Left cardiac atrium (tissue), 4 donors: ENCODE data around the gene SLC17A4. TPM values are rescaled to one million over a fixed set of nuclear protein-coding genes. Genes with fewer than 3 reads are reported as not detected.
A peak's percentile ranks its signal among the peaks of the same experiment; 100 is the strongest.

Experiments
- ATAC-seq, 2 donors: fragments of 200-7000 bp; cut with Tn5 transposase; one replicate each; pipeline ENCODE4 v1.9.1; 2020; ENCODE audit warnings: mild to moderate bottlenecking in 2 of 2, moderate library complexity in 2 of 2
- DNase-seq: peaks from one replicate; pipeline ENCODE4 v3.0.0-alpha.2; 2020
- intact Hi-C, 2 donors: fragments of 100-400 bp; cut with DNase I; formaldehyde crosslinking; loops; one replicate each; pipeline versions ENCODE4 v1.14.1 to v1.15.1; 2022 to 2023
- long read RNA-seq: library from polyadenylated mRNA; unstranded; transcript quantifications from one replicate; pipeline ENCODE4 v2.0.0, GENCODE V29; 2021
- total RNA-seq, 2 donors: library from RNA; stranded (reverse); fragmentation: NEBNext Ultra II Directional; extraction: Animal tissue kit (Norgen Biotek cat#: 25700); gene quantifications; one replicate each; pipeline ENCODE4 v1.2.1, GENCODE V29; 2021
- donor health status: DM: no; HTN: yes; CAD: no.
- donor health status: DM: no; HTN: yes; CAD: no; lungs with severe emphysema.
- donor health status: DM: yes; HTN: yes; CAD: no.
- donor health status: Dilated cardiomyopathy.

The SLC17A4 gene
- total RNA-seq = not detected
- long read RNA-seq = 0 reads

GRCh38 chr6:25754535-25754934, at the start of gene SLC17A4:
SLC17A4 (plus strand) TSS chr6:25754742; CDS start chr6:25761963, 7,221 bp downstream.
- DNase-seq = no peak
- intact Hi-C loops = no loop called here
- ATAC-seq = no peak

- intact Hi-C loops = no loop called here
- no peak for ATAC-seq
- peak; percentile 53 for DNase-seq
Measured at GRCh38 chr6:25706314-25707014, 48.1 kb upstream of the SLC17A4 start.

- intact Hi-C loops = loop anchor here in 1 of 2 donors (10.0 kb wide), 1 partner anchor 485 kb away; no protein-coding TSS in a partner anchor
- ATAC-seq (no peak), DNase-seq (no peak)
Measured at GRCh38 chr6:25709761-25710160, 44.8 kb upstream of the SLC17A4 start.

- no peak for ATAC-seq
- no peak for DNase-seq
- intact Hi-C loops = loop anchor here in 1 of 2 donors (10.0 kb wide), 1 partner anchor 485 kb away; no protein-coding TSS in a partner anchor
Measured at GRCh38 chr6:25710287-25710686, 44.3 kb upstream of the SLC17A4 start.

- intact Hi-C loops = loop anchor here in 1 of 2 donors (10.0 kb wide), 1 partner anchor 489 kb away; no protein-coding TSS in a partner anchor
- ATAC-seq (no peak), DNase-seq (no peak)
Measured at GRCh38 chr6:25713824-25714223, 40.7 kb upstream of the SLC17A4 start.

GRCh38 chr6:25714765-25715164, 39.8 kb upstream of the SLC17A4 start:
- intact Hi-C loops = loop anchor here (5.0 to 10.0 kb wide), 2 partner anchors 490 to 492 kb away; no protein-coding TSS in a partner anchor
- ATAC-seq = no peak
- DNase-seq = no peak

GRCh38 chr6:25715794-25716193, 38.7 kb upstream of the SLC17A4 start:
- DNase-seq (no peak), ATAC-seq (no peak)
- intact Hi-C loops = loop anchor here (5.0 to 10.0 kb wide), 2 partner anchors 491 to 493 kb away; no protein-coding TSS in a partner anchor

GRCh38 chr6:25717866-25718740, 36.4 kb upstream of the SLC17A4 start:
- intact Hi-C loops = loop anchor here (5.0 to 10.0 kb wide), 2 partner anchors 493 to 496 kb away; no protein-coding TSS in a partner anchor
- no peak for DNase-seq
- no peak for ATAC-seq

- intact Hi-C loops = no loop called here
- ATAC-seq = no peak
- no peak for DNase-seq
Measured at GRCh38 chr6:25726122-25726911, 28.2 kb upstream of the SLC17A4 start.

GRCh38 chr6:25727028-25727427, 27.5 kb upstream of the SLC17A4 start:
- intact Hi-C loops = no loop called here
- no peak for ATAC-seq

GRCh38 chr6:25730907-25731306, 23.6 kb upstream of the SLC17A4 start:
- intact Hi-C loops = no loop called here
- no peak for DNase-seq

More at GRCh38 chr6:25727028-25727427, 27.5 kb upstream of the SLC17A4 start:
- DNase-seq = no peak

GRCh38 chr6:25731721-25732120, 22.8 kb upstream of the SLC17A4 start:
- intact Hi-C loops = no loop called here

More at GRCh38 chr6:25730907-25731306, 23.6 kb upstream of the SLC17A4 start:
- ATAC-seq = no peak

GRCh38 chr6:25732468-25733198, 21.9 kb upstream of the SLC17A4 start:
- intact Hi-C loops = no loop called here
- DNase-seq = no peak
- no peak for ATAC-seq

More at GRCh38 chr6:25731721-25732120, 22.8 kb upstream of the SLC17A4 start:
- ATAC-seq = no peak
- DNase-seq = no peak

- DNase-seq = no peak
- ATAC-seq = no peak
- intact Hi-C loops = no loop called here
Measured at GRCh38 chr6:25735261-25735660, 19.3 kb upstream of the SLC17A4 start.

- intact Hi-C loops = no loop called here
Measured at GRCh38 chr6:25743868-25744267, 10.7 kb upstream of the SLC17A4 start.

GRCh38 chr6:25745836-25746235, 8.7 kb upstream of the SLC17A4 start:
- no peak for DNase-seq
- no peak for ATAC-seq
- intact Hi-C loops = no loop called here

More at GRCh38 chr6:25743868-25744267, 10.7 kb upstream of the SLC17A4 start:
- no peak for DNase-seq
- ATAC-seq = no peak

- intact Hi-C loops = no loop called here
- no peak for ATAC-seq
- DNase-seq = no peak
Measured at GRCh38 chr6:25746968-25747367, 7.6 kb upstream of the SLC17A4 start.

GRCh38 chr6:25747477-25747876, 7.1 kb upstream of the SLC17A4 start:
- ATAC-seq = no peak
- no peak for DNase-seq
- intact Hi-C loops = no loop called here
